ENCODE measurements around the gene KSR2.

- no peak for TF ChIP-seq CTCF (IDR thresholded peaks at IDR 0.05 in 4 of 5, conservative IDR thresholded peaks at IDR 0.05 in 1 of 5)
- TF ChIP-seq POLR2A (IDR thresholded peaks at IDR 0.05), result no peak
Observed at GRCh38 chr12:117507548-117507947, 461.2 kb downstream of the KSR2 start.

All from gastrocnemius medialis (tissue), 4 donors.